GM18498 (cell line): ENCODE data around the gene PTBP2.

Experiments used
- ATAC-seq: cut with Tn5 transposase; IDR thresholded peaks from one replicate; pipeline ENCODE4 v1.9.1; 2021; ENCODE audit warnings: mild to moderate bottlenecking, moderate library complexity; ENCODE audit not compliant: unreplicated experiment

The PTBP2 gene

DNA sequence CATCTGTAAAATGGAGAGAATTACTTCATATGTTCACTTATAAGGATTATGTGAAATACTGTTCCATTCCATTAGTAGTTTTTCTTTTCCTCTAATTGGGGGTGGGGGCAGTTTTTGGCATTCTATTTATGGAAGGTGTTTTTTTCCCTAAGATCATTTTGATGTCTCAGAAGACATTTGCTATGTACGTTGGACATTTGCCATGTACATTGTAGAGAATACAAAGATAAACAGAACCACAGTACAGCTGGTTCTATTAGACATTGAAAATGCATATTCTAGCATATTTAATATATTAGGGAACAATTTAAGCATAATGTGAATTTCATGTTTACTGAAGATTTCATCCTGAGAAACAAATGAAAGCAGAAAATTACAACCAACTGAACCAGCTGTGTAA lies 98.5 kb downstream of the PTBP2 start:
- no peak for ATAC-seq

DNA sequence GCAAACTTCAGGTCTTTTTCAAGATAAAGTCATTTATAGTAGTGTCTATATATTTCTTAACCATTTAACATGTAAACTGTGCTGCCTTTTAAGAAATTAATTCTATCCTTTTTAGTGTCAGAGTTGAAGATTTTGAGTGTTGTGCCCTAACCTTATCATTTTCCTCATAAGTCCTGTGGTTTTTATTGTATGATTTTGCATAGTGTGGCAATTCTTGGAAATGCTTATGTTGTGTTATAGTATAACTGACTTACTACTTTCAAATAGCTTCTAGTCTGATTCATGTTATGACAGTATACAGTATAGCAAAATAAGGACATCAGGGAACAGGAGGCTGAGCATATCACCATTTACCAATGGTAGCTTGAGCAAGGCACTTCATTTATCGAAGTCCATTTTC lies 99.1 kb downstream of the PTBP2 start:
- ATAC-seq = no peak

DNA sequence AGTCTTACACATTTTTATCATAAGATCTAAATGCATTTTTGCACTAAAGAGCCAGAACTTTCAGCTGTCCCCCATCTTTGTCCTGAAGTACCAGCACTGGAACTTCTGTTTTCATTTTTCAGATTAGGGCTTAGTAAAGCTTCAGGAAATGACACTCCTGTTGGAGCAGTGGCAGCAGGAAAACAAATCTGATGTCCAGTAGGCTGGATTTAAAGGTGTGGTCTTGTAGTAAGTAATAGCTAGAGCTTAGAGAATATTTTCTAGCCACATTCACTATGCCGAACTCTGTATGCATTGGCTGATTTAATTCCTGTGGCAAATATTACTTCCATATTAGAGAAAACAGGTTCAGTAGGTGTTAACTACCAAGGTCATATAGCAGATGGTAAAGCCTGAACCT lies 103.6 kb downstream of the PTBP2 start:
- no peak for ATAC-seq

DNA sequence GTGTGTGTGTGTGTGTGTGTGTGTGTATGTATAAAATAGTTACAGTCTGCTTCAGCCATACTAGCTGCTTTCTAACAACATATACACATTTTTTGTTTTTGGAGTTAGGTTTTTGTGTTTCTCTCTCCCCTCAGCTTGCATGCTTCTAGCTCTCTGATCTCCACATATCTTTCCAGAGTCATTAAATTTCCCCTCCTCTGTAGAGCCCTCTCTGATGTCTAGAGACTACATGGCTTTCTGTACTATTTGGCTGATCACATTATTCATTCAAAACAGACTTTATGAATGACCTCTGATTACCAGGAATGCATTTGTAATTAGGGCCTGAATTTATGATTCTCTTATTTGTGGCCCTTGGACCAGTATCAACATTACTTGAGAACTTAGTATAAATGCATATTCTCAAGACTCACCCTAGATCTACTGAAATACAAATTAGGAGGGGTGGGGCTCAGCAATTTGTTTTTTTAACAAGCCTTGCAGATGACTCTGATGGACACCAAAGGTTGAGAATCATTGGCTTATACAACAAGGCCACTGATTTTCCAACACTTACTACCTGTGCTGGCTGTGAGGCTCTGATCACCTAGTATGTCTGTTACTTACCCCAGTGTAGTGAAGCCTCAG lies 104.5 kb downstream of the PTBP2 start:
- ATAC-seq = no peak

DNA sequence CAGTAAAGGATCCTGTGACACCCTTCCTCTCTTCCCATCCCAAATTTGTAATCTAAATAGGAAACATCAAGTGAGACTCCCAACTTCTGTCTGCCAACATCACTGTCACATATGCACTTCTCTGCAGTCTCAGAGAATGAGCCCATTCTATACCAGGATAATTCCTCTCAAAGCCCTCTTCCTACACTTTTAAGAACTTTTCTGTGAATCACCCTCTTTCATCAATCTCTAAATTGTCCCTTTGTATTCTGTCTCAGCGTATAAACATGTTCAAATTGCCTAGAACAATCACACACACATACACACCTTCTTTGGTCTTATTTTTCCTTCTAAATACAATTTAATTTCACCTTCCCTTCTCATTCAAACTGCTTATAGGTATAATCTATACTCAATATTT lies 111.8 kb downstream of the PTBP2 start:
- no peak for ATAC-seq

DNA sequence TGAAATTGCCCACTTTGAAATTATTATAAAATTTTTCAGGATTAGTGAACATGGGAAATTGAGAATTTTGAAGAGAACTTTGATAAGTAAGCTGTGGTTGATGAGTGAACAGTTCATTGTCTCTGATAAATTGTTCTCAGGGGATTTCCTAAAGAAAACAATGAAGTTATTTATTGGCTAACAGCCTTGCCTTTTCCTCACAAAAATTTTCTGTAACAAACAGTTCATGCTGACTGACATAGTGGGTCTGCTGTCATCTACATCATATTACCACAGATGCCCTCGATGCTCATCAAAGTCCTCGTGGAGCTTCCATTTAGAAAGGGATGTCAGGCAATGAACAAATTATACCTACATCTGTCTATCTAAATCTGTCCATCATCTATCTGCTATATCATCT lies 113.4 kb downstream of the PTBP2 start:
- no peak for ATAC-seq

DNA sequence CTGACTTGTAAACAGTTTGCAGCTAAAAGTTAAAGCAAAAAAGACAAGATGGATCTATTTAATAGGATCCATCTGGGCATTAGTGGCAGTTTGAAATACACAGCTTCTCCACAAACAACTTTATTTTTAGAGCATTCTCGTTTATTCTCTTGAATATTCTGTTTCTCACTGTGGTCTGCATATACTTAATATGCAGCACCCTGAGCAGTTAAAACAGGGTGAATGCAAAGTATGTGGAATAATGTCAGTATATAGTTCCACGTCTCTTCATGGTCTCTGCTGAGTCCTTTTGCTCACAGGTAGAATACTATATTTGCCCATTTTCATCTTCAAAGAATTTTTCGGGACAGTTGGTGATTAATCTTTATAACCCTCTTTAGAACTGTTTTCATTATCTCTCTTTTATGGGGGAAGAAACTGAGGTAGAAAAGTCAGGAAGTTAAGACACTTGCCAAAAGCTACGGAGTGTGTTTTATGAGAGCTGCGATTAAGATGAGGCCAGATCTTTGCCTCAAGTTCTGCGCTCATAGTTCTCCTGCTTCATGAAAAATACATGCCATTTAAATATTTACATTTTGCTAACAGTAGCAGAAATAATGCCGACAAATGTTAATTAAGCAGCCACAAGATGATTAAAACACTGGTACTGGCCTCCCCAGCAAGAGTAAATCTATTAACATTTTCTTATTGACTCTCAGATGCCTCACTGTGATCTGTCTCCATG lies 115.6 kb downstream of the PTBP2 start:
- no peak for ATAC-seq

DNA sequence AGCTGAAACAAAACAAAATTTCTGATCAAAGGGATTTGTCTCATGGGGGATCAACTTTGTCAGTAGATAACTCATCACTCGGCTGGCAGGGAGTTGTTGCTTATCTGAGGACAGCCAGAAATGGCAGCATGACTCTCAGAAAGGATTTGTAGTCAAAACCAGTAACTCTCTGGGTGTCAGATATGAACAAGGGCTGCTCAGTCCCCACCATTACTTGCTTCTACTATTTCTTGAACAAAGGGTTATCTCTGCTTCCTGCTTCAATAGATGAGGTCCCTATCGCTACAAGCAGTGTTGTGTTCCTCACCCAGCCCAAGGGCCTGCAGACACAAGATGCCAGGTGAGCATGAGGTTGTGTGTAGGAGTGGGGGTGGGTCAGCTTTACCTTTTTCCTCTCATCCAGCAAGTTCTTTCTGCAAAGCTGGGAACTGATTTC lies 116.2 kb downstream of the PTBP2 start:
- no peak for ATAC-seq

DNA sequence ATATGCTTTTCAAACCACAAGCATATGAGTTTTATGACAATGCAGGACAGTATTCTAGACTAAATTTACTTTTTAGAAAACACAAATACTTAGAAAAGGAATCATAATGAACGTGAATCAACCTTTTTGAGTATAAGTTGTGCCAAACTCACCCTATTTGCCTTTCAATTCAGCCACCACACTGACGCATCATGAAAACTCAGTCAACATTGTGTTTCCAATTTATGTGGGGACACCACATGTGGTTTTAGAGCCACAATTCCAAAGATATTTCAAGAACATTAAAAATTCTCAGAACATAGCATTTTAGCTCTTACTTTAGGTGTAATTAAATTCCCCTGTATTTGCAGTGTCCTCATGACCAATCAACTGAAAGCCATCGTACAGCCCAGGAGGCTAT lies 118.8 kb downstream of the PTBP2 start:
- ATAC-seq = no peak

DNA sequence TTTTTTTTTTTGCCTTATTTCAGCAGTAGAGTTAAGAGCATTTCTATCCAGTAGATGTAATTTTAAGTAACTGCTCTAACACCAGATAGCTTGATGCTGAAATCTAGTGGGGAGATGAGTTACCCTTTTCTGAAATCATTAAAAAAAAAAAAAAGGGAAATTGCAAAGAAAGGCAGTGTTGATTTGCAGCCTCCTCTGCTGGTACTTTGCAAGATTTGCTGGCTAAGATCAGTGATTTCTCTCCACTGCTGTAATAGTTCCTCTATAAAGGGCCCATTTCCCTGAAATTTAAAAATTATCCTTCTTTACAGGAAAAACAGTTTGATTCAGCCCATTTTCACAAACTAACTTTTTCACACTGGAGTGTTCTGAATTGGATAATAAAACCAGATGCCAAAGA lies 120.6 kb downstream of the PTBP2 start:
- no peak for ATAC-seq

DNA sequence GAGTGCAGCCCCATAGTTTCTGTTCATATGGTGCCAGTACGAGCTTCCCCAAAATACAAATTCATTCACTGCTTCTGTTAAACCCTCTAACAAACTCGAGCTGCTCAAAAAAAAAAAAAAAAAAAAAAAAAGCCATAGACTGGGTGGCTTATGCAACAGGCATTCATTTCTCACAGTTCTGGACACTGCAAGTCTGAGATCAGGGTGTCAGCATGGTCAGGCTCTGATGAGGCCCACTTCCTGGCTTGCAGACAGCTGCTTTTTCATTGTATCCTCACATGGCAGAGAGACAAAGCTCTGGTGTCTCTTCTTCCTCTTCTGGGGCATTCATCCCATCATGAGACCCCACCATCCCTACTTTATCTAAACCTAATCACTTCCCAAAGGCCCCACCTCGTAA lies 121.6 kb downstream of the PTBP2 start:
- no peak for ATAC-seq

DNA sequence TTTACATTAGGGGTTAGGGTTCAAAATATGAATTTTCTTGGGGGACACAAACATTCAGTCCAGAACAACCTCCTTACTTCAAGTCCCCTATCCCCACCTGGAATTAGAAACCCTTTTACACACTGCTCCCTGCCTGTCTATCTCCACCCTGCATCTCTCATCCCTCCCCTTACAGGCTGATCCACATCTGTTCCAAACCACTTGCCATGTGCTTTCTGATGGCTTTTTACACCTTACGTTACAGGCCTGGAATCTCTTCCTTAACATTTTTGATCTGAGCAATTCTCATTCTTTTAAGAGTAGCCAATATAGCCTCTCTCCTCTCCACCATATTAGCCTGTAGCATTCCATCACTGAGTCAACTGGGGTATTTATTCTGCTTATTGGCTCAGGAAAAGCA lies 122.0 kb downstream of the PTBP2 start:
- no peak for ATAC-seq

DNA sequence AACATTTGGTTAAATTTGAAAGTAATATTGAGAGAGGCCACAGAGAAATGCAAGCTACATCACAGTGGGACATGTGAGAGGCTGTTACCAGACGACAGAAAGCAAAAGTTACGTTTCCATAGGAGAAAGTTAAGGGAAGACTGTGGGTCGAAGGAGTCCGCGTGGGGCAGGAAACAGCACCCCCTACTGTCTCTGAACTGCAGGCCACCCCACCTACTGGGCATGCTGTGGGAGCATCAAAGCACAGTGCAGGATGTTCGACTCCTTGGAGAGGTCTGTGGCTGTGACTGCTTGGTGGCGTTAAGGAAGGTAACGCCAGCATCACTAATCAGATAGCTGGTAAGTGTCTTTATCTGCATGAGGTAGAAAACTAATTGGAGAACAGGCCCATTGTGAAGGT lies 123.9 kb downstream of the PTBP2 start:
- peak; percentile 85 for ATAC-seq

DNA sequence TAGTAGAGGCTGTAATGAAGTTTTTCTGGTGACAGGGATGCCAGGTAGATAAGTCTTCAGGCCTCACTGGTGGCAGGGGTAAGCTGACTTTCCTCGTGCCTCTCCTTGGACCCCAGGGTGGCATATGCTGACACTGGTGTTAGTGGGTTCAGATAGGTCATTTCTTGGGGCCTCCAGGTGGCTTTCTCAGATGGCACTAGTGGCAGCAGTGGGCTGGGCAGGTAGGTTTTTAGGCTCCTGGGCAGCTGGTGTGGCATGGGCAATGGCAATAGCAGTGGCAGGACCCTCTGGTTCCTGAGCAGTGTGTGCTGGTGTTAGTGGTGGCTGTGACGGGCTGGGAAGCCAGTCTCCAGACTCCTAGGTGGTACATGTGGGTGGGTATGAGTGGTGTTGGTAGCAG lies 140.3 kb downstream of the PTBP2 start:
- no peak for ATAC-seq

DNA sequence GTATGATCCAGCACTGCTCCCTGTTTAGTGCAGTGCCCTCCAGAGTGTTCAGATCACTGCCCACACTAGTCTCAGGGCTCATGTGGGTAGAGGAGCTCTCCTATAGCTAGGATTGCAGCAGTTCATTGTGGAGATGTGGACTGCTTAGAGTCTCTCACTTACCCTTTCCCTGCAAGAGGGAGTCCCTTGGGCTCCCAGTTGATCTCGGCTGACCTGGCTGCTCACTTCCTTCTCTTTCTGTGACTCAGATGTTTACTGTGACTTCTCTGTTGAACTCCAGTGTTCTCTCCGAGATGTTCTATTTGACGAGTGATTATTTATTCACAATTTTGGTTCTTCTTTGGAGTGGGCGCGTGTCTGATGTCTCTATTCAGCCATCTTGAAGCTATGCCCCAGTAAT lies 141.9 kb downstream of the PTBP2 start:
- ATAC-seq = no peak
